PC-3 (cell line): ENCODE results near the gene FSD1.

Experiments
- EZH2 ChIP-seq: fragments of 300-600 bp; sonication (generic); IDR thresholded peaks from one replicate; pipeline ENCODE4 v1.6.1; 2017; ENCODE audit warnings: antibody characterized with exemption, mild to moderate bottlenecking, low read length; ENCODE audit not compliant: unreplicated experiment
- EZH2phosphoT487 ChIP-seq: fragments of 300-600 bp; sonication (generic); IDR thresholded peaks from 2 replicates; pipeline ENCODE4 v1.6.1; 2018; ENCODE audit warnings: mild to moderate bottlenecking, antibody characterized with exemption, low read length, borderline replicate concordance
- TF ChIP-seq, protein P1 (sequence below): fragments of 300-600 bp; sonication (generic); conservative IDR thresholded peaks from 2 replicates; pipeline ENCODE4 v1.5.1; 2017; ENCODE audit warnings: antibody characterized with exemption, low read depth, mild to moderate bottlenecking, low read length

DNA sequence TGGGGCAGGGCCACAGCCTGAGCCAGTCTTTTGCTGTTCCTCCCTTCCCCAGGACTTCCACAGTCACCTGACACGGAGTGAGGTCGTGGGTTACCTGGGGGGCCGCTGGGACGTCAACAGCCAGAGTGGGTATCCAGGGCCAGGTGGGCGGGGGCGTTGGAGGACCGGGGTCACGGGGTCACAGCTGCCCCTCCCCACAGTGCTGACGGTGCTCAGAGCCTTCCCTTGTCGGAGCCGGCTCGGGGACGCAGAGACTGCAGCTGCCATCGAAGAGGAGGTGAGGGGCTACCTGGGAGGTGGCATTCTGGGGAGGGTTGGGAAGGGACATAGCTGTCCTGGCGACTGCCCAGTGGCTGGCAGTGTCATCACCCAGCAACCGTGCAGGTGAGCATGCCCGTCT is 50.5 kb downstream of the FSD1 start:
- TF ChIP-seq, protein P1, sequence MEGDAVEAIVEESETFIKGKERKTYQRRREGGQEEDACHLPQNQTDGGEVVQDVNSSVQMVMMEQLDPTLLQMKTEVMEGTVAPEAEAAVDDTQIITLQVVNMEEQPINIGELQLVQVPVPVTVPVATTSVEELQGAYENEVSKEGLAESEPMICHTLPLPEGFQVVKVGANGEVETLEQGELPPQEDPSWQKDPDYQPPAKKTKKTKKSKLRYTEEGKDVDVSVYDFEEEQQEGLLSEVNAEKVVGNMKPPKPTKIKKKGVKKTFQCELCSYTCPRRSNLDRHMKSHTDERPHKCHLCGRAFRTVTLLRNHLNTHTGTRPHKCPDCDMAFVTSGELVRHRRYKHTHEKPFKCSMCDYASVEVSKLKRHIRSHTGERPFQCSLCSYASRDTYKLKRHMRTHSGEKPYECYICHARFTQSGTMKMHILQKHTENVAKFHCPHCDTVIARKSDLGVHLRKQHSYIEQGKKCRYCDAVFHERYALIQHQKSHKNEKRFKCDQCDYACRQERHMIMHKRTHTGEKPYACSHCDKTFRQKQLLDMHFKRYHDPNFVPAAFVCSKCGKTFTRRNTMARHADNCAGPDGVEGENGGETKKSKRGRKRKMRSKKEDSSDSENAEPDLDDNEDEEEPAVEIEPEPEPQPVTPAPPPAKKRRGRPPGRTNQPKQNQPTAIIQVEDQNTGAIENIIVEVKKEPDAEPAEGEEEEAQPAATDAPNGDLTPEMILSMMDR: no peak
- TF ChIP-seq EZH2: no peak
- TF ChIP-seq EZH2phosphoT487: no peak
